CD4-positive, alpha-beta T cell treated with Interleukin-4 for 1 hour (primary cell): ENCODE data around the gene GMDS.

Experiments used
- DNase-seq, 2 donors: peaks; one replicate each; pipeline ENCODE4 v3.0.0-alpha.2; 2020 to 2022

Gene GMDS

DNA sequence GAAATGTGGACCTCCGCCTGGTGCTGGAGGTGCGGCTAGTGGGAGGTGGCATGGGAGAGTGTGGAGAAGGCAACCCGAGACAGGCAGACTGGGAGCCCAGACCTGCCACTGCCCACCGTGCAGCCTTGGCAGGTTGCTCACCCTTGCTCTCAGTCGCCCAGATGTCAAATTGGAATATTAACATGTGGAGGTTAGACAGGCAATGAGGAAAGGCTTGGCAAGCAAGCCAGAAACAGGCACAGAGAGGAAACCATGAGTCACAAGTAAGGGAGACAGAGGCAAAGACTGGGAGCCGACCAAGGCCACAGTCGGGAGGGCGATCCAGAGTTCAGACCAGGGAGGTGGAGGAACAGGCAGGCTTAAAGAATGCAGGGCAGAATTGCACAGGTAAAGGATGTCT lies 457.5 kb downstream of the GMDS start:
- DNase-seq: no peak

DNA sequence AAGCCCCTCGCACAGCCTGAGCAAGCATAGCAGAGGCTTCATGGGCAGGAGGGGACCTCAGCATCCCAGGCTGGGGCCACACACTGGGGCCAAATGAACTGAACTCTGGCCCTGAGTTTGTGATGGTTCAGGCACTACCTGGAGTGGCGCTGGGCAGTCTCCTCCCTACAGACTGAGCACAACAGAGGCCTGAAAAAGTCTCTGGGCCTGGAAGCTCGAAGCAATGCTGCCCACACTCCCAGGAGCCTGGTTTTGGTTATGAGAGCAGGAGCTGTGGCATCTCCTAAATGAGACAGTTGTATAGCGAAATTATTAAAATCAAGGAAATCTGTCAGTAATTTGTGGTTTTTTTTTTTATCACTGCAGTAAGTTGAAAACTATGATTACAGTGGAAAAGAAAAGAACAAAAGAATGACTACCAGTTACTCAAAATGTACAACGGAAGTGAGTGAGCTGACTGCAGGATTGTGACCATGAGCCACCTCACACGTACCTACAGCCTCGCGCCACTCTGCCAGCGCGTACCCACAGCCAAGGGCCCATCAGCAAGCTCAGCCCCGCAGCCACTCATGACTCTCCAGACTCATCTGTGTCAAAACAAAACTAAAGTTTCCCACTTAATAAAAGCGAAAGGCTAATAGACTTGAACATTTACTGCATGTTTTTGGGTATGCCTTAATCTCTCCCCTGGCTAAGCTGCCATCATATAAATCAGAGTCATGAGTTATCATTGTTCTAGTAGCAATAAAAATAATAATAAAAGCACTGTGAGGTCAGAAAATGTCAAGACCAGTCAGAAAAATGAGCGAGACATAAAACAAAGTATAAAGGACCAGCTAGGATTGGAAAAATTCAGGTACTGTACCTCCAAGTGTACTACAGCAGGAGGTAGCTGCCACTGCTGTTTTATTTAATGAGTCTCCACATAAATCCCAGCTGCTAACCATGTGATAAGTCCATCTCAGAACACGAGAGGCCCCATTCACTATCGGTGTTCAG lies 458.7 kb downstream of the GMDS start:
- no peak for DNase-seq

DNA sequence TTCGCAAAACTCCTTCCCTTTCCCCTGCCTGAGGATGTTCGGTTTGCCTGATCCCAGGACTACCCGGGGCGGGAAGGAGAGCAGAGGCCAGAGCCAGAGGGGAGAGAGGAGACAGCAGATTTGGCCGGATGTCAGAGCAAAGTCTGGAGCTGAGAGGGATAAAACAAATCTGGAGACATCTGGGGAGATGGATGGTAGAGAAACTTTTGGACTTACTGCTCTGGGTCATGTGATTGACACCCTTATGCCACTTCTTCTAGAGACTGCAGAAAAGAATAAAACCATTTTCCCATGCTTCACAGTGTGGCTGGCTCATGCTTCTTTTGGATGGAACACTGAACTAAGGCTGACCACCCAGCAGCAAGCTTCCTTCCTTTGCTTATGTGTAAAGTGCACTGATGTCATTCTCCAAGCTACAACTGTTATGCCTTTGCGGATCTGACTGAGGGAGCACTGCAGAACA lies 461.0 kb downstream of the GMDS start:
- DNase-seq: no peak

DNA sequence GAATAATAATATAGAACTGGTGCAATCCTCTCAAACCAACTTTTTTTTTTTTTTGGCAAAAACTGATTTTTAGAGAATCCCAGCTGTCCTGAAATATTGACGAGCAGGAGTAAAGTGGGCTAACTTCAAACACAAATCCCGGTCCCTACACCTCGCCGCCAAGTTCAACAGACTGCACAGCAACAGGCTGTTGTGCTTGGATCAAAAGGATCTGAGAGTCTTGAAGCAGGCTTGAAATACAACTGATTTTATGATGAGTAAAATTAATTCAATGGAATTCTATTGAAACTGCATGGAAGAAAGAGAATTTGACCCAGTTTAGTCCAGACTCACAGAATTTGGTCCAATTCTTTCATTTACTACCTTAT lies 463.6 kb downstream of the GMDS start:
- DNase-seq: no peak

- DNase-seq: no peak
Observed at GRCh38 chr6:1781152-1781816, 464.1 kb downstream of the GMDS start.

DNA sequence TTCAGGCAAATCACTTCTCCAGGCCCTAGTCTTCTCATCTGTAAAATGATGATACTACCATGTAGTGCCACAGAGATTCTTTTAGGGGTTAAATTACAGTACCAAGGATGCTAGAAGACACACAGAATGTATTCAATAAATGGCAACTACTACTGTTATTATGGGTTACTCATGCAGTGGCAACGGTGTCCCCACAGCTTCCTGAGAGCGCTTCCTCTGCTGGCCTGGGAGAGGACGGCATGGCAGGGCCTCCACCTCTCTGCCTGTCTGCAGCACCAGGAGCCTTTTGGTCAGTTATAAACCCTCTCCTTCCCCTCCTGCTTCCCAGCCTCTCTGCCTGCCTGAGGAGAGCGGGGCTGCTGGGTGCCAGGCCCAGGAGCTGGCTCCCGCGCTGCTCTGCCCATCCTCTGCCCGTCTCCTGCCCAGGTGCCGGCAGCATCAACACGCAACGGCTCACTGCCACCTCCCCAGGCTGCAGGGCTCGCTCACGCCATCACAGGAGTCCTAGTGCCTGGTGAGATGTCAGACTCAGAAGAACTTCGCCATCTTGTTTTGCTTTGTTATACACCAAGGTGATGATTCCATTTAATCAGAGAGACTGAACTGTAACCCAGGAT lies 465.0 kb downstream of the GMDS start:
- no peak for DNase-seq

DNA sequence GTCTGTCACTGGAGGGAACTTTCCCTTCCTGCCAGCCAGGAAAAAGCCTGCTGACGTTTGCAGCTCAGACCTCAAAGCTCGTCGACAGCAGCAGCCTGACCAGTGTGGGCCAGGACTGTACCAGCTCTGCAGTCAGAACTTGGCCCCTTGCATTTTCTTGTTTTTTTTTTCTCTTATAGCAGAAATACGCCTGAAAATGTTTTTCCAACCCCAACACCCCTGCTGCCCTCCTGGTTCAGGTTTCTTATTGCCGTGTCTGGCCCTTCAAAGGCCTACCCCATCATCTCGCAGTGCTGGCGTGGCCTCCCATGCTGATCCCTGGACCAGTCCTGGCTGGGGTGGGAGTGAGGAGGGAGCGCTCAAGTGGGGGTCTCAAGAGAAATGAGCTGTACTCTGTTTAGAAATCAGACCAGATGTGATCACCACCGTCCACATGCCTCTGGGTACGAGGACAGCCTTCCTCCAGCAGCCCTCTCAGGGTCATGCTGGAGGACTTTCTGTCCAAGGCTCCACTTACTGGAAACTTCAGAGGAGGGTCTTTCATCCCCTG lies 466.6 kb downstream of the GMDS start:
- no peak for DNase-seq

DNA sequence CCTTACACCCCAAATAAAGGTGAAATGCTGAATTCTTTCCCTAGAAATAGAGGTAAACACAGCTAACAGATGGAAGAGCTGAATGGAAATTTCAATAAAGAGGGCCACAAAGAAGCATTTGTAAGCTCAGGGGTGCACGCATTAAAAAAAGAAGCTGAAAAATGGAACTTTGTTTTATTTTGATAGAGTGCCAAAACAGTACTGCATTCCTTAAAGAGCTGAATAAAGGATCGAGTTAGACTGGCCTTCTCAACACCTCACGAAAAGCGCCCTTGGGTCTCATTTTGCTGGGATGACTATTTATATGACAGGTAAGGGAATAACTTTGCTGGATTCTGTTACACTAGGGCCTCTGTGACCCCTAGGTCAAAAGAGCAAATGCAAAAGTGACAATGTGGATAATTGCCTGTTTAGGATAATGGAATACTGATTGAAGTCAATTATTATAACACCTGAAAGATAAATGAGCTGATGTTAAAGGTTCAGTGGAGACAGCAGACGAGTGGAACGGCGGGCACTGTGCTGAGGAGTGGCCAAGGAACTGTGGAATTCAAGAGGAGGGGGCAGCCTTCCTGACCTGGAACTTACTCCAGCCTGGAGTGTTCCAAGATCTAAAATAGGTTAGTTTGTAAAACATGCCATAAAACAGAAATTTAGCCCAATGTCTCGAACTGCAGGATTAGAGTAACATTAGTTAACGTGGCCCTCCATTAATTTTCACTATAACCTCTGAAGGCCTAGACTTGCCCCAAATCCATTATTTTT lies 467.3 kb downstream of the GMDS start:
- DNase-seq: no peak

DNA sequence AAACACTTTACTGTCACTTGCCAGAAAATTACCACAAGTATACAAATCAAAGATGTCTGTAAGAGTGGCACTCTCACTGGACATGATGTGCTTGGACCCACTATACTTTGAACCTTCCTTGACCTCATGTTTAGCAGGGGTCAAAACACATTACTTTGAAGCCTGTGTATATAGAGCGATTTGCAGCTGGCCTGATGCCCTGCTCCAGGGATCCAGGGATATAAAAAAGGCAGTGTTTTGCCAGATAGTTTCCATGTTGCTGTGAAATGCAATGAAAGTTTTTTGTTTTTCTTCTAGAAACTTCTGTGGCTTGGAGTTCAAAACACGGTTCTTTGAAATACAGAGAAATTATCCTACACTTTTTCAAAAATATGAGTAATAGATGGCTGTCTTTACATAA lies 470.0 kb downstream of the GMDS start:
- DNase-seq: no peak

DNA sequence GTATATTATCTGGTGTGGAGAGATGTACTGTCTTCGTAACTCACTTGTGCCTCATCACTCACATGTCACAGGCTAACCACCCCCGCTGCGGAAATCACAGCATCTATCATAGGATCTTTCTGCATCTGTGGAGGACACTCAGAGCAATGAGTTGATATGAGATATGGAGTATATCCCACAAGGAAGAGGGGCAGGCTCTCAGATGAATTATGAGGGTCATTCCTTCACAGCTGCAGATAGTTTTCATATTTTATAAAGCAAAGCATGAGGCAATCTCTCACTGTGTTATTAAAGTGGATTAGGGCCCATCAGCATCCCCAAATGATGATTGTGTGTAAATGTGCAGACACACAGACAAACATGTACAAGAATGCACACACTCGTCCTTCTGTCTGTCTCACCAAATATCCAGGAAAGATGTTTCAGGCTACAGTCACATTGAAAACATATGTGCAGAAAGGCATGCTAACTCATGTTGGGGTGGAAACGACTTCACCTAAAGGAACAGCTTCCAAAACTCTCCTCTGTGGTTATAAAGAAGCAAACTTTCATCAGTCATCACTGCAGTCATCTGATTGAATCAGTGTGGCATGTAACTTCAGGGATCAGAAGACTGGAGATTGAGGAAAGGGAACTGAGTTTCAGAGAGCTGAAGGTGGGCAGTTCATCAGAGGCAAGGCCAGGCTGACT lies 471.0 kb downstream of the GMDS start:
- DNase-seq: no peak

DNA sequence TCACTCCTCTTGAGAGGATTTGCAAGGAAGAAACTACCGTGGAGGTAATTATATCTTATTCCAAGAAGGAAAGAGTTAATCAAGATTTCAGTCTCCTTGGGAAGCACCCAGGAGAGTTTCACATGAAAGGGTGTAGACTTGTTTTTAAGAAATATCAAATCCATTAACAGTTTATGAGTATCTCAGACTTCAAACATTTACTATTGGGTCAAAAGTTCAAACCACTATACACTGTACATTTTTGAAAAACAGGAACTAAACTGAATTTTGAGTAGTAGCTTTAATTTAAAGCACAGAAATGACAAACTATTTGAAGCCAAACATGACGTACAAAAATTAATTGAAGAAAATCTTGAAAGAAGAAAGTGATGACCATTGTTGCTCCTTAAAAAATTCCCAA lies 471.7 kb downstream of the GMDS start:
- no peak for DNase-seq

DNA sequence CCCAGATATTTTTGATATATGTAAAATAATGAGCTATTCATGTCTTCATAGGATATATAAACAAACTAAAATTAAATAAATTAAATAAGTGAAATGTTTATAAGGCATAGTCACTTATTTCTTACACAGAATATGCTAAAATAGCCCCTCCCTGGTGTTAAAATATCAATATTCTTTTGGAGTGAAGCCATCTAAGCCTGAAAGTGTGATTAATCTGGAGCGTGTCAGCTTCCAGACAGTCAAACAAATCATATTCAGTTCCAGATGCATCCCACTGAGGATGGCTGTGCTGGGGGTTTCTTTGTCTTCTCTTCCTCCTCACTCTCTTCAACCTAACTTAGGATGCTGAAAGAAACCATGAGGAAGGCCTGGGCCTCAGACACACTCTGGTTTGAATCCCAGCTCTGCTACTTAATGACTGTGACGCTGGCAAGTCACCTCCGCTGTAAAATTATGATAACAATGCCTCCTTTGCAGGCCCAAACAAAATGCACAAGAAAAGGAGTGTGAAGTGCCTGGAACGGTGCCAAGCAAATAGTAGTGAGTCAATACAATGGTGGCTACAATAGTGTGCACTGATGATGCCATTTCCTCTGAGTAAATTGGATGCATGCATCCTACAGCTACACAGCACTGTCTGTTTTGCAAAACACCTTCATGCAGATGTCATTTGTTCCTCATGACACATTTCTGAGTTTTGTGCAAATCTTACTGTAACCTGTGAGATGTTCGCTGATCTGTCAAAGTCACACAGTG lies 474.3 kb downstream of the GMDS start:
- no peak for DNase-seq

GRCh38 chr6:1770435-1770843 lies 475.0 kb downstream of the GMDS start:
- DNase-seq: peak in 1 of 2 donors; percentile 31

- no peak for DNase-seq
Observed at GRCh38 chr6:1767481-1768246, 477.7 kb downstream of the GMDS start.

- no peak for DNase-seq
Observed at GRCh38 chr6:1766654-1767053, 478.8 kb downstream of the GMDS start.

DNA sequence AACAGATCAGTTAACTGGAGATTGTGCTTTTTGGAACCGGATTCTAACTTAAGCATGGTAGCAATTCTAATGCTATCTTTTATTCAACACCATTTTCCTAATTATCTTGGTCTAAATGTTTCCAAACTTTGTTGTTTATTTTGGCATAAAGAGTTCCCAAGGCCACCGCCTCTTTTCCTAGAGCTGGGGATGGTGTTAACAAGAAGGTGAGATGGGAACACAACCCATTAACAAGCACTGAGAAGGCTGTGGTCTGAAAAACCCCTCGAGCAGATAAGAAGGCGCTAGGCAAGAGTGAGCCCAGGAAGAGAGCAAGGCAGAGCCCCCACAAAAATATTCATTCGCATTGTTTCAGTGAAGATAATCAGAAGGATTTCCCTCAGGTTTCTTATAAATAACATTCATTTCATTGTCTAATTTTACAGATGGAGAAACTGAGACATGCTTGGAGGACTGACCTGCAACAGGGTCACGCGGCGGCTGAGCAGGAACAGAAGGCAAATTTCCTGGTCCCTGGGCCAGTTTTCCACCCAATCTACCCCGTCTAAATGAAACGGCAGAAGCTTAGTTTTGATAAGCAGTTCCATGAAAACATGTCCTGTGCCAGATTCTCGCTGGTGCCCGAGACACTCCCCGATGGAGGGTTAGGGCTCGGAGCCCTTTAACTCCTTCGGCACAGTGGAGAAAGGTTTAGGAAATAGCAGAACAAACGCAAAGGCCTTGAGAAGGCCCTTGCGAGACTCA lies 480.1 kb downstream of the GMDS start:
- DNase-seq: no peak

- DNase-seq: no peak
Observed at GRCh38 chr6:1764397-1764987, 480.9 kb downstream of the GMDS start.

DNA sequence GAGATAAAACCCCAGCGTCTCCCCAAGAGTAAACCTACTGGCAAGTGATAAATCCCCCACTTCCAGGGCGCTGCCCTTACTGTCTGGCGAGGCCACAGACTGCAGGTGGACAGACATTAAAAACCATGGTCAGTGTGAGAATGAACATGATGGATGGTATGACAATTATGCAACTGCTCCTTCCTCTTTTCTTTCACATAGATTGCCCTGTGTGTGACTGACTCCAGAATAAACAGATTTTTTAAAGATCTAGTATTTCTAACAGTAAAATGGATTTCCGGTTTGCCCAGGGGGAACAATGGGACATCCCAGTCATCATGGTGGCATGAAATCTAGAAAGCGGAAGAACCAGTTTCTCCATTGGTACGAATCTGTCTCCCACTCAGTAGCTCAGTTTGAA lies 482.0 kb downstream of the GMDS start:
- DNase-seq: no peak

DNA sequence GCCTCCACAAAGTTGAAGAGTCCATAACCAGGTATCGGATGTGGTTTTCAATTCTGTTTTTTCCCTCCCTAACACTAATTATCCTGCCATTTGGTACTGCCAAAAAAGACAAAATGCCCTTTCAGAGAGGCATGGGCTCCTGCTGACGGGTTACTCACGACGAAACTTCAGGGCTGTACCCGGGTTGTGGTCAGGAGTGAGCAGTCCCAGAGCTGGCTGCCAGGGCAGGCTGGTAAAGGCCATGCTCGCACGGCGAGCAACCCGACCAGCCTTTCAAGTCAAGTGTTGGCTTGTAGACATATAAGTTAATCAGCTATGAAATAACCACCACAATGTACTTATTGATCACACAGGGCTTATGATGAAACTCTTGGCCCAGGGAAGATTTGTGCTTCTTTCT lies 483.2 kb downstream of the GMDS start:
- no peak for DNase-seq
